ENCODE measurements around the gene FGFR2.

The FGFR2 gene

GRCh38 chr10:121598263-121599249 lies at the start of gene FGFR2:
Gene FGFR2 (minus strand): TSS chr10:121598444. CDS start chr10:121593817, 4,627 bp downstream.
- no peak for TF ChIP-seq CTCF (IDR thresholded peaks at IDR 0.05; ENCODE audit: low read depth, low read length)
- no peak within 1 kb of the TSS for H3K4me3 ChIP-seq (ENCODE audit: low read depth, low read length)

- TF ChIP-seq CTCF (IDR thresholded peaks at IDR 0.05; ENCODE audit: low read depth, low read length): no peak
- H3K4me3 ChIP-seq (ENCODE audit: low read depth, low read length): no peak overlapping the region
Observed at GRCh38 chr10:121647401-121647800, 49.2 kb upstream of the FGFR2 start.

GRCh38 chr10:121645696-121646095 lies 47.5 kb upstream of the FGFR2 start:
- H3K4me3 ChIP-seq (ENCODE audit: low read depth, low read length): no peak overlapping the region
- no peak for TF ChIP-seq CTCF (IDR thresholded peaks at IDR 0.05; ENCODE audit: low read depth, low read length)

GRCh38 chr10:121644501-121644900 lies 46.3 kb upstream of the FGFR2 start:
- no peak for TF ChIP-seq CTCF (IDR thresholded peaks at IDR 0.05; ENCODE audit: low read depth, low read length)
- no peak overlapping the region for H3K4me3 ChIP-seq (ENCODE audit: low read depth, low read length)

GRCh38 chr10:121640266-121640665 lies 42.0 kb upstream of the FGFR2 start:
- H3K4me3 ChIP-seq (ENCODE audit: low read depth, low read length): no peak overlapping the region
- no peak for TF ChIP-seq CTCF (IDR thresholded peaks at IDR 0.05; ENCODE audit: low read depth, low read length)

- TF ChIP-seq CTCF (IDR thresholded peaks at IDR 0.05; ENCODE audit: low read depth, low read length): no peak
- no peak overlapping the region for H3K4me3 ChIP-seq (ENCODE audit: low read depth, low read length)
Observed at GRCh38 chr10:121639416-121639815, 41.2 kb upstream of the FGFR2 start.

GRCh38 chr10:121637437-121637836 lies 39.2 kb upstream of the FGFR2 start:
- no peak overlapping the region for H3K4me3 ChIP-seq (ENCODE audit: low read depth, low read length)
- no peak for TF ChIP-seq CTCF (IDR thresholded peaks at IDR 0.05; ENCODE audit: low read depth, low read length)
